Pancreas (tissue), 10 donors: Measurements from ENCODE around the gene NDRG4. TPM values are rescaled to one million over a fixed set of nuclear protein-coding genes. Genes with fewer than 3 reads are reported as not detected.

Source experiments
- ATAC-seq, 4 donors: fragments of 200-7000 bp; cut with Tn5 transposase; one replicate each; pipeline versions ENCODE4 v1.8.0 to v1.9.1; 2020; ENCODE audit warnings: mild to moderate bottlenecking in 4 of 4, moderate library complexity in 4 of 4
- DNase-seq, 6 donors: peaks; one replicate each; pipeline ENCODE4 v3.0.0-alpha.2; 2020
- FAIRE-seq: peaks from 2 replicates; lab custom pipeline; 2012; peaks lifted over from hg19 to GRCh38; lab: Jason Lieb, UNC
- H3K27ac ChIP-seq, 4 donors: fragments of 200-600 bp; sonication (generic); 1 replicate in 3 of 4; 2 replicates in 1 of 4; pipeline versions ENCODE4 v1.5.0 to v1.8.0; 2020
- H3K27me3 ChIP-seq, 4 donors: fragments of 200-600 bp; one replicate each; pipeline ENCODE4 v1.8.0; 2021
- H3K36me3 ChIP-seq, 3 donors: fragments of 200-600 bp; sonication (generic) in 1 of 3; one replicate each; pipeline versions ENCODE4 v1.5.0 to v1.8.0; 2020 to 2021
- H3K4me1 ChIP-seq, 3 donors: fragments of 200-600 bp; one replicate each; pipeline ENCODE4 v1.8.0; 2021
- H3K4me3 ChIP-seq, 4 donors: fragments of 200-600 bp; sonication (generic) in 2 of 4; one replicate each; pipeline versions ENCODE4 v1.5.0 to v1.8.0; 2020 to 2021
- H3K9me3 ChIP-seq, 4 donors: fragments of 200-600 bp; one replicate each; pipeline ENCODE4 v1.8.0; 2021
- WGBS, 2 donors: extraction: QIAGEN DNeasy Blood & Tissue Kit; methylation state at CpG; one replicate each; pipeline ENCODE4 v1.1.7; 2013; 5-methylcytosine and 5-hydroxymethylcytosine counted together
- intact Hi-C, 3 donors: fragments of 100-400 bp; cut with DNase I; formaldehyde crosslinking; loops; one replicate each; pipeline versions ENCODE4 v1.11.1 to v1.14.2; 2022
- polyA plus RNA-seq, 2 donors: library from polyadenylated mRNA; stranded (reverse); fragments of 200-250 nt; gene quantifications; one replicate each; pipeline ENCODE4 v1.2.3, GENCODE V29; 2013
- total RNA-seq, 6 donors: library from RNA; stranded (reverse); fragmentation: NEBNext Ultra II Directional in 4 of 6; extraction: Animal tissue kit (Norgen Biotek cat#: 25700) in 4 of 6; gene quantifications; one replicate each; pipeline versions ENCODE4 v1.2.1 to v1.2.4, GENCODE V29; 2021 to 2023
- TF ChIP-seq, protein P1 (sequence below), 4 donors: fragments of 200-600 bp; sonication (generic) in 3 of 4; IDR thresholded peaks; one replicate each; pipeline versions ENCODE4 v1.5.0 to v1.8.0; 2021; ENCODE audit warnings: antibody characterized with exemption in 4 of 4
- donor health status: healthy with polysubstance abuse.
- donor health status: DM: no; HTN: no; CAD: no; lungs with moderate emphysema.
- donor health status: DM: no; HTN: no; CAD: no.
- donor health status: control.
- donor health status: control.
- donor health status: Bipolar disorder and iron deficiency.
- donor health status: DM: yes; HTN: yes; CAD: no.
- donor health status: DM: no; HTN: no; CAD: no.
- donor health status: DM: no; HTN: no; CAD: no.
- donor health status: DM: yes; HTN: yes; CAD: no.

The NDRG4 gene
- total and polyA plus RNA-seq, 8 donors = 2.0 to 25.8 (median 4.1) TPM

DNA sequence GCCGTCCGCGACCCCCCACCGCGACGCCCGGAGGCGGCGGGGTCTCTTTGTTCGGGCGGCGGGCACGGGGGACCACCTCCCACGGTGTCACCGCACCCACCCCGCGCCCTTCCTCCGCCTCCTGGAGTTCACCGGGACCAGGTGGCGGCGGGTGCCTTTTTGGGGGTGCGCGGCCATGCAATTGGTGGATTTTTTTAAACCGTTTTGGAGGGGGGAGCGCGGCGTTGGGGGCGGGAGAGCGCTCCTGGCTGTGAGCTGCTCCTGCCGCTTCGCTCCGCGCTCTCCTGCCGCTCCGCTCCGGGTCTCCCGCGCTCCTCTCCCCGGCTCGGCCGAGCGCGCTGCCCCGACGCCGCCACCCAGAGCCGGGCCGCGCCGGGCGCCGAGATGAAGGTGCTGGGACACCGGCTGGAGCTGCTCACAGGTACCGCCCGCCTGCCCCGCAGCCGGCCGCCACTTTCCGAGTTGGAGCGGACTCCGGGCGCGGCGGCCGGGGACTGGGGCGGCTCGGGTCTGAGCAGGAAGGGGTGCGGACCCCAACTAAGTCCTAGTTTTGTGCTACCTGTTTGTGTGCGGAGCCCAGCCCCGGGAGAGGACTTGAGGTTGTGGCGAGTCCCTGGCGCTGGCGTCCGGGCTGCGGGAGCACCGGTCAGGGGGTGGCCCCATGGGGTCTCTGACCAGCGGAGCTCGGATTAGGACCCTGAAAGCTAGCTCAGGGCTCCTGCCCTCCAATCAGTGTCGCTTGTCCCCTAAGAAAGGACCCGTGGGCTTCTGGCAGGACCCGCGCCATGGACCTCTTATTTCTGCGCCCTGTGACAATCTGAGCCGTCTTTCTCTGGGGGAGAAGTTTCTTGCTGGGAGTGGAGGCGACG is 35.7 kb upstream of the NDRG4 start:
- DNase-seq = peak in 2 of 6 donors; percentile 6 to 76

GRCh38 chr16:58464916-58465731 is 34.8 kb upstream of the NDRG4 start:
- 12 to 14% methylated on average over 24 of the region's 24 CpGs for WGBS, 2 donors
- Histone ChIP-seq H3K27ac (no peak overlapping the region), H3K27me3 (peaks cover 0 to 25% (median 7%) of the 10 kb centered on the region in 4 donors), H3K4me1 (peaks cover 0 to 4% (median 0%) of the 10 kb centered on the region in 3 donors), H3K9me3 (no peaks in the 10 kb centered on the region), H3K36me3 (no peaks in the 10 kb centered on the region), H3K4me3 (peak overlapping the region in 1 of 4 donors; percentile 49)
- FAIRE-seq (no peak), ATAC-seq (peak in 2 of 4 donors; percentile 30 to 35), DNase-seq (no peak)
- TF ChIP-seq, protein P1, sequence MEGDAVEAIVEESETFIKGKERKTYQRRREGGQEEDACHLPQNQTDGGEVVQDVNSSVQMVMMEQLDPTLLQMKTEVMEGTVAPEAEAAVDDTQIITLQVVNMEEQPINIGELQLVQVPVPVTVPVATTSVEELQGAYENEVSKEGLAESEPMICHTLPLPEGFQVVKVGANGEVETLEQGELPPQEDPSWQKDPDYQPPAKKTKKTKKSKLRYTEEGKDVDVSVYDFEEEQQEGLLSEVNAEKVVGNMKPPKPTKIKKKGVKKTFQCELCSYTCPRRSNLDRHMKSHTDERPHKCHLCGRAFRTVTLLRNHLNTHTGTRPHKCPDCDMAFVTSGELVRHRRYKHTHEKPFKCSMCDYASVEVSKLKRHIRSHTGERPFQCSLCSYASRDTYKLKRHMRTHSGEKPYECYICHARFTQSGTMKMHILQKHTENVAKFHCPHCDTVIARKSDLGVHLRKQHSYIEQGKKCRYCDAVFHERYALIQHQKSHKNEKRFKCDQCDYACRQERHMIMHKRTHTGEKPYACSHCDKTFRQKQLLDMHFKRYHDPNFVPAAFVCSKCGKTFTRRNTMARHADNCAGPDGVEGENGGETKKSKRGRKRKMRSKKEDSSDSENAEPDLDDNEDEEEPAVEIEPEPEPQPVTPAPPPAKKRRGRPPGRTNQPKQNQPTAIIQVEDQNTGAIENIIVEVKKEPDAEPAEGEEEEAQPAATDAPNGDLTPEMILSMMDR (IDR thresholded peaks at IDR 0.05) = no peak
- intact Hi-C loops = no loop called here

More for the DNA sequence above, 35.7 kb upstream of the NDRG4 start:
- no peak for FAIRE-seq
- Histone ChIP-seq H3K9me3 (no peaks in the 10 kb centered on the region), H3K36me3 (no peaks in the 10 kb centered on the region), H3K4me1 (peaks cover 0 to 4% (median 0%) of the 10 kb centered on the region in 3 donors), H3K27me3 (peaks cover 0 to 21% (median 5%) of the 10 kb centered on the region in 4 donors), H3K4me3 (peak overlapping the region; percentile 16 to 49 (median 26)), H3K27ac (no peak overlapping the region)
- peak; percentile 70 to 85 (median 78) for ATAC-seq
- intact Hi-C loops = no loop called here
- TF ChIP-seq, protein P1 (IDR thresholded peaks at IDR 0.05) = no peak
- WGBS, 2 donors = 2% methylated on average over 65 to 86 of the region's 86 CpGs

GRCh38 chr16:58465817-58466216 is 34.1 kb upstream of the NDRG4 start:
- H3K27me3 ChIP-seq = peaks cover 0 to 25% (median 7%) of the 10 kb centered on the region in 4 donors
- no peak overlapping the region for H3K4me3 ChIP-seq
- H3K4me1 ChIP-seq = peaks cover 0 to 4% (median 0%) of the 10 kb centered on the region in 3 donors
- DNase-seq = no peak
- intact Hi-C loops = no loop called here
- H3K27ac ChIP-seq = no peak overlapping the region
- H3K36me3 ChIP-seq = no peaks in the 10 kb centered on the region
- ATAC-seq = no peak
- TF ChIP-seq, protein P1 (IDR thresholded peaks at IDR 0.05) = no peak
- 66 to 69% methylated on average over 13 of the region's 13 CpGs for WGBS, 2 donors
- H3K9me3 ChIP-seq = no peaks in the 10 kb centered on the region
- no peak for FAIRE-seq

GRCh38 chr16:58466396-58466795 is 33.5 kb upstream of the NDRG4 start:
- Histone ChIP-seq H3K27me3 (peaks cover 0 to 25% (median 7%) of the 10 kb centered on the region in 4 donors), H3K9me3 (no peaks in the 10 kb centered on the region), H3K4me3 (no peak overlapping the region), H3K4me1 (peaks cover 0 to 4% (median 0%) of the 10 kb centered on the region in 3 donors), H3K27ac (no peak overlapping the region), H3K36me3 (no peaks in the 10 kb centered on the region)
- intact Hi-C loops = no loop called here
- TF ChIP-seq, protein P1 (IDR thresholded peaks at IDR 0.05) = no peak
- DNase-seq (no peak), ATAC-seq (no peak), FAIRE-seq (no peak)
- WGBS, 2 donors = 64 to 74% methylated on average over 3 of the region's 3 CpGs
